SK-N-SH treated with all-trans-retinoic acid at 6 μM for 48 hours (cell line): Measurements from ENCODE around the gene CHI3L1.

ENCODE experiments used
- ATAC-seq: fragments of 200-7000 bp; cut with Tn5 transposase; 3 replicates; pipeline ENCODE4 v1.9.1; 2020; ENCODE audit warnings: mild to moderate bottlenecking, moderate library complexity
- ARNTL ChIP-seq: fragments of 450-650 bp; formaldehyde crosslinking; IDR thresholded peaks from 2 replicates; pipeline ENCODE4 v1.5.0; 2020; ENCODE audit warnings: low read depth, mild to moderate bottlenecking, moderate library complexity, borderline replicate concordance
- BACH2 ChIP-seq: fragments of 250-450 bp; sonication (Bioruptor Pico); IDR thresholded peaks from 2 replicates; pipeline ENCODE4 v1.9.0; 2021; ENCODE audit warnings: mild to moderate bottlenecking, borderline replicate concordance
- CSDC2 ChIP-seq: fragments of 250-450 bp; sonication (Bioruptor Pico); IDR thresholded peaks from 2 replicates; pipeline ENCODE4 v1.5.0; 2020; ENCODE audit warnings: mild to moderate bottlenecking, moderate library complexity
- ESRRG ChIP-seq: fragments of 250-450 bp; sonication (Bioruptor Pico); IDR thresholded peaks from 2 replicates; pipeline ENCODE4 v1.6.1; 2021; ENCODE audit warnings: mild to moderate bottlenecking
- GLIS3 ChIP-seq: fragments of 250-450 bp; sonication (Bioruptor Pico); IDR thresholded peaks from 2 replicates; pipeline ENCODE4 v1.5.0; 2020; ENCODE audit warnings: mild to moderate bottlenecking, moderate library complexity
- ISL1 ChIP-seq: fragments of 250-450 bp; sonication (Bioruptor Pico); IDR thresholded peaks from 2 replicates; pipeline ENCODE4 v2.1.2; 2022; ENCODE audit warnings: mild to moderate bottlenecking, moderate library complexity
- OSR1 ChIP-seq: fragments of 250-450 bp; sonication (Bioruptor Pico); IDR thresholded peaks from 2 replicates; pipeline ENCODE4 v1.8.0; 2022; ENCODE audit warnings: moderate library complexity, mild to moderate bottlenecking, inconsistent platforms
- PPARA ChIP-seq: fragments of 250-450 bp; sonication (Bioruptor Pico); IDR thresholded peaks from 2 replicates; pipeline ENCODE4 v1.5.0; 2020; ENCODE audit warnings: mild to moderate bottlenecking, borderline replicate concordance
- RARB ChIP-seq: fragments of 250-450 bp; sonication (Bioruptor Pico); IDR thresholded peaks from 2 replicates; pipeline ENCODE4 v1.8.0; 2021; ENCODE audit warnings: mild to moderate bottlenecking, moderate library complexity
- SNAI2 ChIP-seq: fragments of 250-450 bp; sonication (Bioruptor Pico); IDR thresholded peaks from 2 replicates; pipeline ENCODE4 v1.5.0; 2020; ENCODE audit warnings: mild to moderate bottlenecking, moderate library complexity
- TCF4 ChIP-seq: fragments of 250-450 bp; sonication (Bioruptor Pico); IDR thresholded peaks from 2 replicates; pipeline ENCODE4 v1.8.0; 2021; ENCODE audit warnings: mild to moderate bottlenecking, moderate library complexity, borderline replicate concordance
- ZC3H10 ChIP-seq: fragments of 250-450 bp; sonication (Bioruptor Pico); IDR thresholded peaks from 2 replicates; pipeline ENCODE4 v1.5.1; 2021; ENCODE audit warnings: mild to moderate bottlenecking, moderate library complexity
- ZFP30 ChIP-seq: fragments of 450-650 bp; formaldehyde crosslinking; IDR thresholded peaks from 2 replicates; pipeline ENCODE4 v1.5.0; 2022; ENCODE audit warnings: mild to moderate bottlenecking, moderate library complexity
- ZNF565 ChIP-seq: fragments of 450-650 bp; formaldehyde crosslinking; conservative IDR thresholded peaks from 2 replicates; pipeline ENCODE4 v1.5.0; 2020; ENCODE audit warnings: low read depth, mild to moderate bottlenecking, moderate library complexity
- ZNF70 ChIP-seq: fragments of 450-650 bp; formaldehyde crosslinking; IDR thresholded peaks from 2 replicates; pipeline ENCODE4 v1.5.0; 2020; ENCODE audit warnings: mild to moderate bottlenecking, moderate library complexity
- TF ChIP-seq, protein P1 (sequence below): fragments of 250-450 bp; sonication (Bioruptor Pico); IDR thresholded peaks from 2 replicates; pipeline ENCODE4 v1.5.1; 2021; ENCODE audit warnings: mild to moderate bottlenecking, moderate library complexity
- TF ChIP-seq, protein P2 (sequence below): fragments of 250-450 bp; sonication (Bioruptor Pico); IDR thresholded peaks from 2 replicates; pipeline ENCODE4 v1.8.0; 2021; ENCODE audit warnings: low read depth, mild to moderate bottlenecking, moderate library complexity, borderline replicate concordance
- TF ChIP-seq, protein P3 (sequence below): fragments of 250-450 bp; sonication (Bioruptor Pico); IDR thresholded peaks from 2 replicates; pipeline ENCODE4 v1.5.1; 2020; ENCODE audit warnings: low read depth, mild to moderate bottlenecking, moderate library complexity
- TF ChIP-seq, protein P4 (sequence below): fragments of 250-450 bp; sonication (Bioruptor Pico); IDR thresholded peaks from 2 replicates; pipeline ENCODE4 v1.8.0; 2020; ENCODE audit warnings: mild to moderate bottlenecking, moderate library complexity, borderline replicate concordance

Gene CHI3L1

DNA sequence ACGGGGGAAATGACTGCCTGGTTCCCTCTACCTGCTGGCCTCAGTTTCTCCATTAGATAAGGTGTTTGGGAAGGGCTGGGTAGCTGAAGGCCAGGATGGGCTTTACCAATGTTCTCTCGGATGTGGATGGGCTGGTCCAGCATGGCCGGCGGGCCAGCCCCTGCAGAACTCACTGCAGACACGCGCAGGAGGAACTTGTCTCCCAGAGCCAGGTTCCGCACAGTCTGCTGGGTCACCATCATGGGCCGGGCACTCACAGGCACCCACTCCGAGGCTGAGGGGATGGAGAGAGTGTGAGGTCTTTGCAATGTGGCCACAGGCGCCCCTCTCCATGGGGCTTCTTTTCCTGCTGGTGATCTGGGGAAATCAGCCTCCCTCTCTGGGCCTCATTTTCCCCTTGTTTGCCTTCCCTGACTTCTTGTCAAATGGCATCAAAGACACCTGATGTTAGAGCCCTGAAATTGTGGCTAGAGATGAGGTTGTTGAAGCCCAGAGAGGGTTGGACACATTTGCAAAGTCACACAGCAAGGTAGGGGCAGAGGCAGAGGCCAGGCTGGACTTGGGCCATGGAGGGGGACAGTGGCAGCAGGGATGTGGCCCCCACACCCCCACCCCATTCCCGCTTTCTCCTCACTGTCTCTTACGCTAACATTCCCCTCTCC, 12.0 kb downstream of the CHI3L1 start:
- ATAC-seq: no peak
- TF ChIP-seq, protein P1, sequence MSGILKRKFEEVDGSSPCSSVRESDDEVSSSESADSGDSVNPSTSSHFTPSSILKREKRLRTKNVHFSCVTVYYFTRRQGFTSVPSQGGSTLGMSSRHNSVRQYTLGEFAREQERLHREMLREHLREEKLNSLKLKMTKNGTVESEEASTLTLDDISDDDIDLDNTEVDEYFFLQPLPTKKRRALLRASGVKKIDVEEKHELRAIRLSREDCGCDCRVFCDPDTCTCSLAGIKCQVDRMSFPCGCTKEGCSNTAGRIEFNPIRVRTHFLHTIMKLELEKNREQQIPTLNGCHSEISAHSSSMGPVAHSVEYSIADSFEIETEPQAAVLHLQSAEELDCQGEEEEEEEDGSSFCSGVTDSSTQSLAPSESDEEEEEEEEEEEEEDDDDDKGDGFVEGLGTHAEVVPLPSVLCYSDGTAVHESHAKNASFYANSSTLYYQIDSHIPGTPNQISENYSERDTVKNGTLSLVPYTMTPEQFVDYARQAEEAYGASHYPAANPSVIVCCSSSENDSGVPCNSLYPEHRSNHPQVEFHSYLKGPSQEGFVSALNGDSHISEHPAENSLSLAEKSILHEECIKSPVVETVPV (CRISPR knock-in tag): no peak
- TF ChIP-seq PPARA (CRISPR knock-in tag) (no peak), ZNF70 (no peak), ZC3H10 (CRISPR knock-in tag) (no peak), OSR1 (CRISPR knock-in tag) (no peak), ESRRG (CRISPR knock-in tag) (no peak), ZNF565 (CRISPR knock-in tag) (no peak)
- TF ChIP-seq, protein P2, sequence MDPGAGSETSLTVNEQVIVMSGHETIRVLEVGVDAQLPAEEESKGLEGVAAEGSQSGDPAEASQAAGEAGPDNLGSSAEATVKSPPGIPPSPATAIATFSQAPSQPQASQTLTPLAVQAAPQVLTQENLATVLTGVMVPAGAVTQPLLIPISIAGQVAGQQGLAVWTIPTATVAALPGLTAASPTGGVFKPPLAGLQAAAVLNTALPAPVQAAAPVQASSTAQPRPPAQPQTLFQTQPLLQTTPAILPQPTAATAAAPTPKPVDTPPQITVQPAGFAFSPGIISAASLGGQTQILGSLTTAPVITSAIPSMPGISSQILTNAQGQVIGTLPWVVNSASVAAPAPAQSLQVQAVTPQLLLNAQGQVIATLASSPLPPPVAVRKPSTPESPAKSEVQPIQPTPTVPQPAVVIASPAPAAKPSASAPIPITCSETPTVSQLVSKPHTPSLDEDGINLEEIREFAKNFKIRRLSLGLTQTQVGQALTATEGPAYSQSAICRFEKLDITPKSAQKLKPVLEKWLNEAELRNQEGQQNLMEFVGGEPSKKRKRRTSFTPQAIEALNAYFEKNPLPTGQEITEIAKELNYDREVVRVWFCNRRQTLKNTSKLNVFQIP (CRISPR knock-in tag): no peak
- TF ChIP-seq, all 23 proteins: peak for 0

DNA sequence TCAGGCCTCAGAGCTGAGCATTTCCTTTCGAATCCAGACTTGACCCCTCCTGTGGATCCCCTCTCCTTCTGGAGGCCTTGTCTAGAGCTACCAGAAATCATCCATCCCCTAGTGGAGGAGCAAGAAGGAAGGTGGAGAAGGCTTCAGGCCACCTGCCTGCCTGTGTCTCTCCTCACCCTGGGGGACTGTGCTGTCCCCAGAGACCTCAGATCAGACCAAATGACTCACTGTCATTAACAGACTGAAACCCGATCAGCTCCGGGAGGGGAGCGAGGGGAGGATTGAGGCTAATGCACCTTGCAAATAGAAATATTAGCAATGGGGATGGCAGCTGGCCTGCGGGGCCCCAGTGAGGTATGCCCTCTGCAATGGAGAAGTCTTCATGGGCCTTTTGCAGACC, 12.9 kb downstream of the CHI3L1 start:
- no peak for ATAC-seq
- TF ChIP-seq ZC3H10 (CRISPR knock-in tag) (no peak), SNAI2 (no peak), RARB (CRISPR knock-in tag) (no peak), ESRRG (CRISPR knock-in tag) (no peak), TCF4 (CRISPR knock-in tag) (no peak), ZNF565 (CRISPR knock-in tag) (no peak)
- TF ChIP-seq, protein P3, sequence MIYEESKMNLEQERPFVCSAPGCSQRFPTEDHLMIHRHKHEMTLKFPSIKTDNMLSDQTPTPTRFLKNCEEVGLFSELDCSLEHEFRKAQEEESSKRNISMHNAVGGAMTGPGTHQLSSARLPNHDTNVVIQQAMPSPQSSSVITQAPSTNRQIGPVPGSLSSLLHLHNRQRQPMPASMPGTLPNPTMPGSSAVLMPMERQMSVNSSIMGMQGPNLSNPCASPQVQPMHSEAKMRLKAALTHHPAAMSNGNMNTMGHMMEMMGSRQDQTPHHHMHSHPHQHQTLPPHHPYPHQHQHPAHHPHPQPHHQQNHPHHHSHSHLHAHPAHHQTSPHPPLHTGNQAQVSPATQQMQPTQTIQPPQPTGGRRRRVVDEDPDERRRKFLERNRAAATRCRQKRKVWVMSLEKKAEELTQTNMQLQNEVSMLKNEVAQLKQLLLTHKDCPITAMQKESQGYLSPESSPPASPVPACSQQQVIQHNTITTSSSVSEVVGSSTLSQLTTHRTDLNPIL (CRISPR knock-in tag): no peak
- TF ChIP-seq, protein P1 (CRISPR knock-in tag): no peak
- TF ChIP-seq, protein P2 (CRISPR knock-in tag): no peak

DNA sequence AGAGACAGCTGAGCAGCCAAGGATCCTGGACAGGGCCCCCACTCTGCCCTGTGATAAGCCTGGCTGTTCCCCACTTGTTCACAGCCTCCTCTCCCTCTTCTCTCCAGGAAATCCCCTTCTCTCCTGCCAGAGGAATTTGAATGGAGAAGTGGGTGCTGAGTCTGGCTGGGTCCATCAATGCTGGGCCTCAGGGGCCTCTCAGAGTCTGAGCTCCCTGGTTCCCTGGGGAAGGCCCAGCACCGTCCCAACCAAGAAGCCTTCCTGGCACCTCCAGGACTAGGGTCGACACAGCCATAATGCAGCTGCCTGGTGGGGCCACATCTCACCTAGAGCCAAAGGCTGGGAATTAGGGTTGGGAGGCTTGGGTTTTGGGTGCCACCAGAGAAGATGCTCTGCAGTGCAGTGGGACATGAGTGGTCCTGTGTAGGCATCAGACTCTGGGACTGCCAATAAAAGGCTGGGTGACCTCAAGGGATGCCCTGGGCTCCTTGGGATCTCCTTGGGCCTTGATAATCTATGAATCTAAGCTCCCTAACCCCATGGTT, 13.4 kb downstream of the CHI3L1 start:
- no peak for ATAC-seq
- TF ChIP-seq, protein P4, sequence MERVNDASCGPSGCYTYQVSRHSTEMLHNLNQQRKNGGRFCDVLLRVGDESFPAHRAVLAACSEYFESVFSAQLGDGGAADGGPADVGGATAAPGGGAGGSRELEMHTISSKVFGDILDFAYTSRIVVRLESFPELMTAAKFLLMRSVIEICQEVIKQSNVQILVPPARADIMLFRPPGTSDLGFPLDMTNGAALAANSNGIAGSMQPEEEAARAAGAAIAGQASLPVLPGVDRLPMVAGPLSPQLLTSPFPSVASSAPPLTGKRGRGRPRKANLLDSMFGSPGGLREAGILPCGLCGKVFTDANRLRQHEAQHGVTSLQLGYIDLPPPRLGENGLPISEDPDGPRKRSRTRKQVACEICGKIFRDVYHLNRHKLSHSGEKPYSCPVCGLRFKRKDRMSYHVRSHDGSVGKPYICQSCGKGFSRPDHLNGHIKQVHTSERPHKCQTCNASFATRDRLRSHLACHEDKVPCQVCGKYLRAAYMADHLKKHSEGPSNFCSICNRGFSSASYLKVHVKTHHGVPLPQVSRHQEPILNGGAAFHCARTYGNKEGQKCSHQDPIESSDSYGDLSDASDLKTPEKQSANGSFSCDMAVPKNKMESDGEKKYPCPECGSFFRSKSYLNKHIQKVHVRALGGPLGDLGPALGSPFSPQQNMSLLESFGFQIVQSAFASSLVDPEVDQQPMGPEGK (CRISPR knock-in tag): no peak
- TF ChIP-seq ZNF70 (no peak), ZNF565 (CRISPR knock-in tag) (no peak), TCF4 (CRISPR knock-in tag) (no peak), BACH2 (CRISPR knock-in tag) (no peak), ESRRG (CRISPR knock-in tag) (no peak), ZC3H10 (CRISPR knock-in tag) (no peak), GLIS3 (CRISPR knock-in tag) (no peak), ISL1 (CRISPR knock-in tag) (no peak), RARB (CRISPR knock-in tag) (no peak), OSR1 (CRISPR knock-in tag) (no peak), ARNTL (no peak), ZFP30 (CRISPR knock-in tag) (no peak), SNAI2 (no peak), CSDC2 (CRISPR knock-in tag) (no peak)
- TF ChIP-seq, protein P2 (CRISPR knock-in tag): no peak
- TF ChIP-seq, protein P1 (CRISPR knock-in tag): no peak
- TF ChIP-seq, protein P3 (CRISPR knock-in tag): no peak
